Ishikawa (cell line): ENCODE data around the gene ZBTB16.

Experiments
- CEBPB ChIP-seq: IDR thresholded peaks from 2 replicates; pipeline ENCODE4 v1.6.1; 2012
- CREB1 ChIP-seq: IDR thresholded peaks from 2 replicates; pipeline ENCODE4 v1.6.1; 2012; ENCODE audit warnings: low read depth
- EGR1 ChIP-seq: IDR thresholded peaks from 2 replicates; pipeline ENCODE4 v1.6.1; 2012
- EP300 ChIP-seq: IDR thresholded peaks from 2 replicates; pipeline ENCODE4 v1.6.1; 2012; ENCODE audit warnings: borderline replicate concordance
- FOXM1 ChIP-seq: IDR thresholded peaks from 2 replicates; pipeline ENCODE4 v1.6.1; 2012; ENCODE audit warnings: low read depth, borderline replicate concordance
- NFIC ChIP-seq: IDR thresholded peaks from 2 replicates; pipeline ENCODE4 v1.6.1; 2012
- RAD21 ChIP-seq: IDR thresholded peaks from 2 replicates; pipeline ENCODE4 v1.6.1; 2012; ENCODE audit warnings: low read depth
- TAF1 ChIP-seq: IDR thresholded peaks from 2 replicates; pipeline ENCODE4 v1.6.1; 2012; ENCODE audit warnings: low read depth, mild to moderate bottlenecking
- TCF12 ChIP-seq: IDR thresholded peaks from 2 replicates; pipeline ENCODE4 v1.6.1; 2012; ENCODE audit warnings: low read depth
- TEAD4 ChIP-seq: IDR thresholded peaks from 2 replicates; pipeline ENCODE4 v1.6.1; 2012
- YY1 ChIP-seq: IDR thresholded peaks from 2 replicates; pipeline ENCODE4 v1.6.1; 2012; ENCODE audit warnings: low read depth
- ZBTB7A ChIP-seq: IDR thresholded peaks from 2 replicates; pipeline ENCODE4 v1.6.1; 2012; ENCODE audit warnings: low read depth
- TF ChIP-seq, protein P1 (sequence below): IDR thresholded peaks from 2 replicates; pipeline ENCODE4 v1.6.1; 2012
- TF ChIP-seq, protein P2 (sequence below): IDR thresholded peaks from 2 replicates; pipeline ENCODE4 v1.6.1; 2012; ENCODE audit warnings: low read depth, mild to moderate bottlenecking
- TF ChIP-seq, protein P3 (sequence below): IDR thresholded peaks from 2 replicates; pipeline ENCODE4 v1.6.1; 2012

ZBTB16 gene

DNA sequence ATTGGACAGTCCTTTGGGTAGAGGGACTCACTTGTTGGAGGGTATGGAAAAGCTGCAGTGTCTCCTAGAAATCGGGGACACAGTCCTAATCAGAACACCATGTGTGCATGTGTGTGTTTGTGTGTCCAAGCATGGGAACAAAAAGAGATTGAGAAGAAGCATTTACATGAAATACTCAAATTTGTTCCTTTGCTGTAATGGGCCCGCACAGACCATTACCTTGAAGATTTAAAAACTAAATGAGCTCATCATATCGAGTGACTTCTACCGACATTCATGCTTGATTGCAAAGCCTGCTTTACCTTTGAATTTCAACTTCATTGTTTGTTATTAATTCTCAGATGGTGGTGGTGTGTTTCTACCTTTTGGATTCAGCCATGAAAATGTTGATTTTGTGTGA lies 106.9 kb downstream of the ZBTB16 start:
- TF ChIP-seq ZBTB7A (no peak), EGR1 (no peak)

DNA sequence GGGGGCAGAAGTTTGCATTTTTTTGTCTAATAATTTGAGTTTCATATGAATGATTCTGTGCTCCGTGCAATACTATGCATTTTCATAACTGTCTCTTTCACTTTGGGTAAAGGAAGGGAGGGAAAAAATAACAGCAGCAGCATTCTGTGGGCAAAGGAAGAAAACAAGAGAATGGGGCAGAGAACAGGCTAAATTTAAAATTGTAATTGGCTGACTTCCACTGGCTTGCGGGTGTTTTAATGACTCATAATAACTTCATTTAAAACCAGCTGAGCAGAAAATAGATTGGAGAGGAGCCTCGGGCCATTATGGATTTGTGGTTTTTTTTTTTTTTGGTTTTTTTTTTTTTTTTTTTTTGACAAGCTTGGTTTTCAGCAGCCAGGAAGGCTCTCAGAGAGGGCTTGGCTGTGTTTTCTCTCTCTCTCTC lies 107.4 kb downstream of the ZBTB16 start:
- TF ChIP-seq RAD21, result no peak
- peak; percentile 92 for TF ChIP-seq NFIC

DNA sequence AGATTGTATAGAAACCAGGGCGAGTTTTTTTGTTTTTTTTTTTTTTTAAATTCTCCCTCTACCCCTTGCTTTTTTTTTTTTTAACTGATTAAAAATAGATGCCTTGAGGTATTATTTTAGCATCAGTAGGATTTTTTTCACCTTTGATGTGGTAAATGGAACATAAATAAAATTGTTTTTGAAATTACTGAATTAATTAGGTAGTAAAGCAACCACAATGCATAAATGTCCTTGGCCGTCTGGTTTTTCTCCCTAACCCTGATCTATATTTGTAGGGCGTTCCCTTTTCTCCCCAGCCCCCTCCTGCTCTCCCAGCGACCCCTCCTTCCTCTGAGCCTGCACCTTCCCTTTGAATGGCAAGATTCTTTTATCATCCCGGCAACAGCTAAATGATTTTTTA lies 107.8 kb downstream of the ZBTB16 start:
- TF ChIP-seq TAF1, result no peak
- no peak for TF ChIP-seq ZBTB7A
- TF ChIP-seq TEAD4, result no peak
- no peak for TF ChIP-seq EP300
- TF ChIP-seq CREB1, result no peak
- TF ChIP-seq, protein P1, sequence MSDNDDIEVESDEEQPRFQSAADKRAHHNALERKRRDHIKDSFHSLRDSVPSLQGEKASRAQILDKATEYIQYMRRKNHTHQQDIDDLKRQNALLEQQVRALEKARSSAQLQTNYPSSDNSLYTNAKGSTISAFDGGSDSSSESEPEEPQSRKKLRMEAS, result no peak
- no peak for TF ChIP-seq RAD21
- TF ChIP-seq FOXM1, result no peak
- TF ChIP-seq, protein P2, sequence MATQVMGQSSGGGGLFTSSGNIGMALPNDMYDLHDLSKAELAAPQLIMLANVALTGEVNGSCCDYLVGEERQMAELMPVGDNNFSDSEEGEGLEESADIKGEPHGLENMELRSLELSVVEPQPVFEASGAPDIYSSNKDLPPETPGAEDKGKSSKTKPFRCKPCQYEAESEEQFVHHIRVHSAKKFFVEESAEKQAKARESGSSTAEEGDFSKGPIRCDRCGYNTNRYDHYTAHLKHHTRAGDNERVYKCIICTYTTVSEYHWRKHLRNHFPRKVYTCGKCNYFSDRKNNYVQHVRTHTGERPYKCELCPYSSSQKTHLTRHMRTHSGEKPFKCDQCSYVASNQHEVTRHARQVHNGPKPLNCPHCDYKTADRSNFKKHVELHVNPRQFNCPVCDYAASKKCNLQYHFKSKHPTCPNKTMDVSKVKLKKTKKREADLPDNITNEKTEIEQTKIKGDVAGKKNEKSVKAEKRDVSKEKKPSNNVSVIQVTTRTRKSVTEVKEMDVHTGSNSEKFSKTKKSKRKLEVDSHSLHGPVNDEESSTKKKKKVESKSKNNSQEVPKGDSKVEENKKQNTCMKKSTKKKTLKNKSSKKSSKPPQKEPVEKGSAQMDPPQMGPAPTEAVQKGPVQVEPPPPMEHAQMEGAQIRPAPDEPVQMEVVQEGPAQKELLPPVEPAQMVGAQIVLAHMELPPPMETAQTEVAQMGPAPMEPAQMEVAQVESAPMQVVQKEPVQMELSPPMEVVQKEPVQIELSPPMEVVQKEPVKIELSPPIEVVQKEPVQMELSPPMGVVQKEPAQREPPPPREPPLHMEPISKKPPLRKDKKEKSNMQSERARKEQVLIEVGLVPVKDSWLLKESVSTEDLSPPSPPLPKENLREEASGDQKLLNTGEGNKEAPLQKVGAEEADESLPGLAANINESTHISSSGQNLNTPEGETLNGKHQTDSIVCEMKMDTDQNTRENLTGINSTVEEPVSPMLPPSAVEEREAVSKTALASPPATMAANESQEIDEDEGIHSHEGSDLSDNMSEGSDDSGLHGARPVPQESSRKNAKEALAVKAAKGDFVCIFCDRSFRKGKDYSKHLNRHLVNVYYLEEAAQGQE, result no peak
- no peak for TF ChIP-seq YY1
- TF ChIP-seq TCF12, result no peak
- TF ChIP-seq EGR1, result no peak
- TF ChIP-seq, protein P3, sequence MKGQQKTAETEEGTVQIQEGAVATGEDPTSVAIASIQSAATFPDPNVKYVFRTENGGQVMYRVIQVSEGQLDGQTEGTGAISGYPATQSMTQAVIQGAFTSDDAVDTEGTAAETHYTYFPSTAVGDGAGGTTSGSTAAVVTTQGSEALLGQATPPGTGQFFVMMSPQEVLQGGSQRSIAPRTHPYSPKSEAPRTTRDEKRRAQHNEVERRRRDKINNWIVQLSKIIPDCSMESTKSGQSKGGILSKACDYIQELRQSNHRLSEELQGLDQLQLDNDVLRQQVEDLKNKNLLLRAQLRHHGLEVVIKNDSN, result no peak
- no peak for TF ChIP-seq NFIC
- TF ChIP-seq CEBPB, result no peak

DNA sequence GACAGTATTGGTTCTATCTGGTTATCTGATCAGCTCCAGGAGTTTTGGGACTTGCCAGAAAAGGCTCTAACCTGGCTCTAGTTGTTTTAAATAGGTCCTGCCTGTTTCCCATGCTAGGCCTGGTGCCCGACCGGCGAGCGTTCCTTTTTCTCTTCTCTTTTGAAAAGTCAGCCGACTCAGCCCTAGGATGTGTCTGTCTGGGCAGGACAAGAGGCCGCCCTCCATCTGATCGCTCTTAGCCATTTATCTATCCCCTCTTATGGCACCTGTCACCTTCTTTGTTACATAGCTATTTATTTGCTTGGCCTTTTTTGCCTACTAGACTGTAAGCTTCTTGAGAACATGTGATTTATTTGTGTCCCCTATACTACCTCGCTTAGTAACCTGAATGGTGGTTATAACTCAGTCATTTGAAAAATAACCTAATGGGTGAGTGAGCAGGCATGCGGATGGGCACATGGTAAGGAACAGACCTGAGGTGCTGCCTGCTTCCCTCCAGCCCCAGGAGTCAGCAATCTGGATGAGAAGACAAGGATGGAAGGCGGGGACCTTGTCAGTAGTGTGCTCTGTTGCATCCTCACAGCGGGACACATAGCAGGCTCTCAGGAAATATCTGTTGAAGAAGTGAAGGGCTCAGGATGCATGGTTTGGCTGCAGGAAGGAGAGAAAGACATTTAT lies 108.4 kb downstream of the ZBTB16 start:
- TF ChIP-seq, protein P2, result no peak
- TF ChIP-seq FOXM1 (no peak), TEAD4 (no peak), EGR1 (no peak), EP300 (no peak), YY1 (no peak), CREB1 (no peak), ZBTB7A (no peak), RAD21 (no peak), CEBPB (no peak), NFIC (no peak)
- TF ChIP-seq, protein P1, result no peak
- TF ChIP-seq, protein P3, result no peak

DNA sequence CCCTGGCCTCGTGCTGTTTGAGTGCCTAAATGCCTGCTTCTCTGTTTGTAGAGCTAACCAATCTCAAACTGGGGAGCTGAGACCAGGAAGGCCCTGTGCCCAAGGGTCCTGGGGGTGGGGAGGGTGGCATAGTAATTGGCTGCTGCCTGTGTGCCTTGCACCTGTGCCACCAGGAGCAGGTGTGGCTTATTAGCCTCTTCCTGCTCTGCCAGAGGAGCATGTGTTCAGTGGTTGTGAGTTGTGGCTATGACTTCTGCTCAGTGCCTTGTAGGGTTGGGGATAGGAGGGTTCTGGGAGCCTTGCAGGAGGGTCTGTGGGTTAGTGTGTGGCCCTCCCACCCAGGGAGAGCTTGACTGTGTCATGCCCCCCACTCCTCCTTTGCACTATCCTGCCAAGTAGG lies 109.2 kb downstream of the ZBTB16 start:
- TF ChIP-seq EP300 (no peak), TCF12 (no peak), TAF1 (no peak), YY1 (no peak), ZBTB7A (no peak)
- TF ChIP-seq, protein P1, result no peak

DNA sequence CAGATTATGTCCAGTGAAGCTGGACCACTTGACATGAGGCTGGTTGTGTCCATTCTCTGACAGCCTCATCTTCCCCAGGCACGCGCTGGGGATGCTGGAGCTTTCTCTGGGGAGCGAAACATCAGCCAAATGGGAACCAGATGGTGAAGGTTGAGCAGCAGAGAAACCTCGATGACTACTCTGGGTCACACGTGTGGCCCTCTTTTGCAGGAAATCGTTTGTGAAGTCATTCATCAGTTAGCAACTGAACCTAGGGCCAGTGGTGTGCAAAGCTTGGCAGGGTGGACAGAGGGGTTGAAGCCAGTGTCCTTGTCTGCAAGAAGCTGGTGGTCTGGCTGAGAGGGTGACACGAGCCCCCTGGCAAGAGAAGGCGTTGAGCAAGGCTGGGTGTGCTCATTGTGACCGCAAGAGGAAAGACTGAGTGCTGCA lies 109.8 kb downstream of the ZBTB16 start:
- TF ChIP-seq NFIC (no peak), YY1 (no peak), TAF1 (no peak), ZBTB7A (no peak), TEAD4 (no peak)
- TF ChIP-seq, protein P1, result no peak
